ENCODE measurements around the gene USP17L21. TPM values are rescaled to one million over a fixed set of nuclear protein-coding genes. Genes with fewer than 3 reads are reported as not detected.

Gene USP17L21
- total RNA-seq = not detected in 2 replicates

DNA sequence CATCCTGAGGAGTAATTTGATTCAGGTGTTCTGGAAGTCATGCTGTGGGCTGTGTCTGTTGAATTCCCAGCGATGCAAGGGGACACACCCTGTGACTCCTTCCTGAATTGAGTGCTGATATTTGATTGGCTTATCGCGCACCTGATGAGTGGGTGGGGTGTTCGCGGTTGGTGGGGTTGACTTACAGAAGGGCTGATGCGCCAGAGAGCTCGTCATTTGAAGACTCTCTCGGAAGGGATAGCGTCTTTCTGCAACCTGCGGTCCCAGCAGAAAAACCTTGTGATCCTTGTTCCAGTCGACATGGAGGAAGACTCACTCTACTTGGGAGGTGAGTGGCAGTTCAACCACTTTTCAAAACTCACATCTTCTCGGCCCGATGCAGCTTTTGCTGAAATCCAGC is at the start of gene USP17L21:
TSS of gene USP17L21 (plus strand) at position 301 of the 400 bp plus-strand sequence. CDS start at position 301, 0 bp downstream.

DNA sequence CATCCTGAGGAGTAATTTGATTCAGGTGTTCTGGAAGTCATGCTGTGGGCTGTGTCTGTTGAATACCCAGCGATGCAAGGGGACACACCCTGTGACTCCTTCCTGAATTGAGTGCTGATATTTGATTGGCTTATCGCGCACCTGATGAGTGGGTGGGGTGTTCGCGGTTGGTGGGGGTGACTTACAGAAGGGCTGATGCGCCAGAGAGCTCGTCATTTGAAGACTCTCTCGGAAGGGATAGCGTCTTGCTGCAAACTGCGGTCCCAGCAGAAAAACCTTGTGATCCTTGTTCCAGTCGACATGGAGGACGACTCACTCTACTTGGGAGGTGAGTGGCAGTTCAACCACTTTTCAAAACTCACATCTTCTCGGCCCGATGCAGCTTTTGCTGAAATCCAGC is 47.6 kb upstream of the USP17L21 start, which contains the start of gene USP17L11:
TSS of gene USP17L11 (plus strand) at position 301 of the 400 bp plus-strand sequence. CDS start at position 301, 0 bp downstream.

DNA sequence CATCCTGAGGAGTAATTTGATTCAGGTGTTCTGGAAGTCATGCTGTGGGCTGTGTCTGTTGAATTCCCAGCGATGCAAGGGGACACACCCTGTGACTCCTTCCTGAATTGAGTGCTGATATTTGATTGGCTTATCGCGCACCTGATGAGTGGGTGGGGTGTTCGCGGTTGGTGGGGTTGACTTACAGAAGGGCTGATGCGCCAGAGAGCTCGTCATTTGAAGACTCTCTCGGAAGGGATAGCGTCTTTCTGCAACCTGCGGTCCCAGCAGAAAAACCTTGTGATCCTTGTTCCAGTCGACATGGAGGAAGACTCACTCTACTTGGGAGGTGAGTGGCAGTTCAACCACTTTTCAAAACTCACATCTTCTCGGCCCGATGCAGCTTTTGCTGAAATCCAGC is 42.8 kb upstream of the USP17L21 start, which contains the start of gene USP17L12:
TSS of gene USP17L12 (plus strand) at position 301 of the 400 bp plus-strand sequence. CDS start at position 301, 0 bp downstream.

GRCh38 chr4:9224596-9224995 is 38.1 kb upstream of the USP17L21 start, which contains the start of gene USP17L13:
USP17L13 (plus strand) TSS chr4:9224896; CDS start chr4:9224896, 0 bp downstream.

DNA sequence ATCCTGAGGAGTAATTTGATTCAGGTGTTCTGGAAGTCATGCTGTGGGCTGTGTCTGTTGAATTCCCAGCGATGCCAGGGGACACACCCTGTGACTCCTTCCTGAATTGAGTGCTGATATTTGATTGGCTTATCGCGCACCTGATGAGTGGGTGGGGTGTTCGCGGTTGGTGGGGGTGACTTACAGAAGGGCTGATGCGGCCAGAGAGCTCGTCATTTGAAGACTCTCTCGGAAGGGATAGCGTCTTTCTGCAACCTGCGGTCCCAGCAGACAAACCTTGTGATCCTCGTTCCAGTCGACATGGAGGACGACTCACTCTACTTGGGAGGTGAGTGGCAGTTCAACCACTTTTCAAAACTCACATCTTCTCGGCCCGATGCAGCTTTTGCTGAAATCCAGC is 28.6 kb upstream of the USP17L21 start, which contains the start of gene USP17L15:
TSS of gene USP17L15 (plus strand) at position 301 of the 400 bp plus-strand sequence. CDS start at position 301, 0 bp downstream.

GRCh38 chr4:9243579-9243978 is 19.1 kb upstream of the USP17L21 start, which contains the start of gene USP17L17:
USP17L17 (plus strand) TSS chr4:9243879; CDS start chr4:9243879, 0 bp downstream.

GRCh38 chr4:9247953-9248680 is 14.6 kb upstream of the USP17L21 start, which contains the start of gene USP17L18:
USP17L18 (plus strand) TSS chr4:9248630; CDS start chr4:9248630, 0 bp downstream.

DNA sequence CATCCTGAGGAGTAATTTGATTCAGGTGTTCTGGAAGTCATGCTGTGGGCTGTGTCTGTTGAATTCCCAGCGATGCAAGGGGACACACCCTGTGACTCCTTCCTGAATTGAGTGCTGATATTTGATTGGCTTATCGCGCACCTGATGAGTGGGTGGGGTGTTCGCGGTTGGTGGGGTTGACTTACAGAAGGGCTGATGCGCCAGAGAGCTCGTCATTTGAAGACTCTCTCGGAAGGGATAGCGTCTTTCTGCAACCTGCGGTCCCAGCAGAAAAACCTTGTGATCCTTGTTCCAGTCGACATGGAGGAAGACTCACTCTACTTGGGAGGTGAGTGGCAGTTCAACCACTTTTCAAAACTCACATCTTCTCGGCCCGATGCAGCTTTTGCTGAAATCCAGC is 9.6 kb upstream of the USP17L21 start, which contains the start of gene USP17L19:
TSS of gene USP17L19 (plus strand) at position 301 of the 400 bp plus-strand sequence. CDS start at position 301, 0 bp downstream.

DNA sequence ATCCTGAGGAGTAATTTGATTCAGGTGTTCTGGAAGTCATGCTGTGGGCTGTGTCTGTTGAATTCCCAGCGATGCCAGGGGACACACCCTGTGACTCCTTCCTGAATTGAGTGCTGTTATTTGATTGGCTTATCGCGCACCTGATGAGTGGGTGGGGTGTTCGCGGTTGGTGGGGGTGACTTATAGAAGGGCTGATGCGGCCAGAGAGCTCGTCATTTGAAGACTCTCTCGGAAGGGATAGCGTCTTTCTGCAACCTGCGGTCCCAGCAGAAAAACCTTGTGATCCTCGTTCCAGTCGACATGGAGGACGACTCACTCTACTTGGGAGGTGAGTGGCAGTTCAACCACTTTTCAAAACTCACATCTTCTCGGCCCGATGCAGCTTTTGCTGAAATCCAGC is 4.8 kb upstream of the USP17L21 start, which contains the start of gene USP17L20:
TSS of gene USP17L20 (plus strand) at position 301 of the 400 bp plus-strand sequence. CDS start at position 301, 0 bp downstream.

GRCh38 chr4:9267319-9267718 is 4.6 kb downstream of the USP17L21 start, which contains the start of gene USP17L22:
USP17L22 (plus strand) TSS chr4:9267619; CDS start chr4:9267619, 0 bp downstream.

Other genes starting within 250 kb of the USP17L21 start
- not detected in 2 replicates for gene FAM90A26, start 92.5 kb upstream of the USP17L21 start, total RNA-seq
- not detected in 2 replicates for gene USP17L10, start 52.2 kb upstream of the USP17L21 start, total RNA-seq
- not detected in 2 replicates for gene USP17L11, start 47.5 kb upstream of the USP17L21 start, total RNA-seq
- gene USP17L12, start 42.7 kb upstream of the USP17L21 start, total RNA-seq = not detected in 2 replicates
- not detected in 2 replicates for gene USP17L13, start 38.0 kb upstream of the USP17L21 start, total RNA-seq
- gene USP17L15, start 28.5 kb upstream of the USP17L21 start, total RNA-seq = not detected in 2 replicates
- not detected in 2 replicates for gene USP17L17, start 19.0 kb upstream of the USP17L21 start, total RNA-seq
- not detected in 2 replicates for gene USP17L18, start 14.2 kb upstream of the USP17L21 start, total RNA-seq
- gene USP17L19, start 9.5 kb upstream of the USP17L21 start, total RNA-seq = not detected in 2 replicates
- gene USP17L20, start 4.7 kb upstream of the USP17L21 start, total RNA-seq = not detected in 2 replicates
- gene USP17L22, start 4.7 kb downstream of the USP17L21 start, total RNA-seq = not detected in 2 replicates
- not detected in 2 replicates for gene USP17L24, start 62.3 kb downstream of the USP17L21 start, total RNA-seq
- gene USP17L25, start 67.0 kb downstream of the USP17L21 start, total RNA-seq = not detected in 2 replicates
- not detected in 2 replicates for gene USP17L26, start 71.8 kb downstream of the USP17L21 start, total RNA-seq
- gene USP17L5, start 76.5 kb downstream of the USP17L21 start, total RNA-seq = not detected in 2 replicates
- gene USP17L27, start 81.3 kb downstream of the USP17L21 start, total RNA-seq = not detected in 2 replicates
- gene USP17L28, start 86.0 kb downstream of the USP17L21 start, total RNA-seq = not detected in 2 replicates
- gene USP17L29, start 90.8 kb downstream of the USP17L21 start, total RNA-seq = not detected in 2 replicates
- not detected in 2 replicates for gene USP17L30, start 100.3 kb downstream of the USP17L21 start, total RNA-seq
- not detected in 2 replicates for gene DEFB131A, start 181.5 kb downstream of the USP17L21 start, total RNA-seq